Adipocyte (in vitro differentiated cells): ENCODE data around the gene SLC19A3.
"Not testable (repeated sequence)": the region's sequence is repeated elsewhere in the genome, so short reads cannot be mapped to it uniquely, and the experiment has no call there.

Experiments used
- DNase-seq: peaks from one replicate; pipeline ENCODE4 v3.0.0-alpha.2; 2015; ENCODE audit warnings: low read depth
- H3K27me3 ChIP-seq: replicated peaks from 2 replicates; pipeline ENCODE4 v1.7.0; 2013; ENCODE audit warnings: mild to moderate bottlenecking, low read length, moderate library complexity; ENCODE audit not compliant: control insufficient read depth, insufficient read depth
- H3K36me3 ChIP-seq: 2 replicates; pipeline ENCODE4 v1.7.0; 2013; ENCODE audit warnings: low read length, mild to moderate bottlenecking, moderate library complexity; ENCODE audit not compliant: control insufficient read depth, insufficient read depth, severe bottlenecking
- H3K4me1 ChIP-seq: 2 replicates; pipeline ENCODE4 v1.7.0; 2013; ENCODE audit warnings: mild to moderate bottlenecking, low read length, moderate library complexity; ENCODE audit not compliant: control insufficient read depth, insufficient read depth
- H3K4me3 ChIP-seq: 2 replicates; pipeline ENCODE4 v1.7.0; 2013; ENCODE audit warnings: mild to moderate bottlenecking, low read length, moderate library complexity
- H3K9ac ChIP-seq: 2 replicates; pipeline ENCODE4 v1.7.0; 2013; ENCODE audit warnings: mild to moderate bottlenecking, low read length, moderate library complexity
- H3K9me3 ChIP-seq: 2 replicates; pipeline ENCODE4 v1.7.0; 2013; ENCODE audit warnings: mild to moderate bottlenecking, low read length, moderate library complexity; ENCODE audit not compliant: control insufficient read depth

SLC19A3 gene

GRCh38 chr2:227701556-227701955 is 16.3 kb downstream of the SLC19A3 start:
- no peak overlapping the region for H3K9ac ChIP-seq
- H3K36me3 ChIP-seq, result peaks cover 45% of the 10 kb centered on the region
- H3K27me3 ChIP-seq, result no peaks in the 10 kb centered on the region
- no peak for DNase-seq
- H3K4me1 ChIP-seq, result peaks cover 32% of the 10 kb centered on the region
- H3K4me3 ChIP-seq, result no peak overlapping the region
- H3K9me3 ChIP-seq, result no peaks in the 10 kb centered on the region

GRCh38 chr2:227696990-227697679 is 20.7 kb downstream of the SLC19A3 start:
- Histone ChIP-seq H3K9me3 (no peaks in the 10 kb centered on the region), H3K4me1 (peaks cover 14% of the 10 kb centered on the region), H3K9ac (no peak overlapping the region), H3K4me3 (no peak overlapping the region), H3K27me3 (no peaks in the 10 kb centered on the region), H3K36me3 (peaks cover 45% of the 10 kb centered on the region)
- DNase-seq, result peak; percentile 34

GRCh38 chr2:227687189-227687588 is 30.6 kb downstream of the SLC19A3 start:
- Histone ChIP-seq H3K9ac (no peak overlapping the region), H3K36me3 (peaks cover 36% of the 10 kb centered on the region), H3K27me3 (no peaks in the 10 kb centered on the region), H3K9me3 (no peaks in the 10 kb centered on the region), H3K4me3 (no peak overlapping the region), H3K4me1 (peaks cover 2% of the 10 kb centered on the region)
- no peak for DNase-seq

GRCh38 chr2:227684258-227684657 is 33.6 kb downstream of the SLC19A3 start:
- H3K36me3 ChIP-seq, result peaks cover 29% of the 10 kb centered on the region
- H3K4me3 ChIP-seq, result no peak overlapping the region
- peaks cover 2% of the 10 kb centered on the region for H3K4me1 ChIP-seq
- H3K9ac ChIP-seq, result no peak overlapping the region
- DNase-seq, result no peak
- H3K27me3 ChIP-seq, result no peaks in the 10 kb centered on the region
- no peaks in the 10 kb centered on the region for H3K9me3 ChIP-seq

DNA sequence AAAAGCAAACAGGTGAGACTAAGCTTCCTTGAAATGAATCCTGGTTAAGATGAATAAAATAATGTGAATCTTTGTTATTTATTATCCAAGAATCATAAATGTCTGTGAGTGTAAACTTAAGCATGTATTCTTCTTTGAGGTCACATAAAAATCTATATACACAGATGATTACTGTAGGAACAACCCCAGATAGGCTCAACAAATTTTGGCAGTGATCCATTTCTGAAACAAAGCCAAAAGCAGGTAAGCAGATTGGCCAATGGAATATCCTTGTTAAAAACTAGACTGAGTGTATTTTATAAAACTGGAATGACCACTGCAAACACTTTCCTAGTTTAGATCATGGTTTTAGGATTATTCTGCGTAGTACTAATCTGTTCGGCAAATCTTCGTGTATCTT is 39.9 kb downstream of the SLC19A3 start:
- H3K4me3 ChIP-seq, result no peak overlapping the region

DNA sequence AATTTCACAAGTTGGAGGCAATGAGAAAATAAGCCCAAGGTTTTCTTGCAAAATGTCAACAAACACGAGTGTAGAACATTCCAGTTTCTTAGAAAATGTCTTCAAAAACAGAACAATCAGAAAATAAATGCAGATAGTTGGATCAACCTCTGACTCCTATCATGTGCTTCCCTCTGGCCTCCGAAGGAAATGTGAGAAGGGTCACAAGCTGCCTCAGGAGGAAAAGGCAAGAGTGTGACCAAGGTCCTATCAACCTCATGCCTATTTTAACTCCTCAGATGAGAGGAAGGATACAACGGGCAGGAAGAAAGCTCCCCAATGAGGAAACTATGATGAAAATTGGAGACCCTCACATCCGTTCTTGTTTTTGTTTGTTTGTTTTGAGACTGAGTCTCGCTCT is 43.3 kb downstream of the SLC19A3 start:
- no peak for DNase-seq
- Histone ChIP-seq H3K9me3 (no peaks in the 10 kb centered on the region), H3K4me1 (peaks cover 38% of the 10 kb centered on the region), H3K9ac (peak overlapping the region; percentile 72), H3K27me3 (no peaks in the 10 kb centered on the region), H3K4me3 (no peak overlapping the region), H3K36me3 (no peaks in the 10 kb centered on the region)

More for the DNA sequence above, 39.9 kb downstream of the SLC19A3 start:
- H3K9ac ChIP-seq, result no peak overlapping the region
- H3K36me3 ChIP-seq, result no peaks in the 10 kb centered on the region
- H3K9me3 ChIP-seq, result no peaks in the 10 kb centered on the region
- no peak for DNase-seq
- no peaks in the 10 kb centered on the region for H3K27me3 ChIP-seq
- peaks cover 15% of the 10 kb centered on the region for H3K4me1 ChIP-seq

- DNase-seq, H3K9me3 ChIP-seq, H3K36me3 ChIP-seq, H3K4me3 ChIP-seq, H3K27me3 ChIP-seq: not testable (repeated sequence)
- Histone ChIP-seq H3K4me1 (peaks cover 38% of the 10 kb centered on the region), H3K9ac (peak overlapping the region; percentile 55)
Observed at GRCh38 chr2:227673620-227674019, 44.2 kb downstream of the SLC19A3 start.

DNA sequence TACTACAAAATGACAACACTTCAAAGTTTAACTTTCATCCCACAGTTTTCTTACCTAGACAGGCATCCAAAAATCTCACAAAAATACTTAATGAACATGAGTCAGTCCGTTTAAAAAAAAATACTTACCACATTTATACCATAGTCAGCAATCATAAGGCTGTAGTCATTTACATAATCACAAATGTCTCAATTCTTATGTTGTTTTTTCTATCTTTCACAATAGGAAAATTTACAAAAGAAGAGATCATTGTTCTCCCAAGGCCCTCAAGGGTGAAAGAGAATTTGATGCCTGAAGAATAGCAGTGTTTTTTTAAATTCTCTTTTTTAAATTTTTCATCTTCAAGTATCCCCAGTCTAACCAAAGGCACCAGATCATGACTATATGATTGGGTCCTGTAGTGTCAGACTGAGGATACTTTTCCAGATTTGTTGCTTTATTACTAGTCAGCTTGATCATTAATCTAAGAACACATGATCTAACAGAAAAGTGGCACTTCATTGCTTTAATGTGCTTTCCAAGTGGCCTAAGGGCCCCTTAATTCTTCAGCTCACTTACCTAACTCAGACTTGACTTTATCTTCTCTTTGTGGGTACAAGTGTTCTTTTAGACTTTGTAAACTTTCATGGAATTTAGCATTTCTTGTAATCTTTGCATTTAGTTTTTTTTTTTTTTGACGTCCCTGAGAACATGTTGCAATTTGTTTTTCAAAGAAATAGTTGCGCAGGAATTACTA is 46.5 kb downstream of the SLC19A3 start:
- Histone ChIP-seq H3K4me1 (peaks cover 38% of the 10 kb centered on the region), H3K36me3 (no peaks in the 10 kb centered on the region), H3K9me3 (no peaks in the 10 kb centered on the region), H3K4me3 (no peak overlapping the region), H3K27me3 (no peaks in the 10 kb centered on the region), H3K9ac (peak overlapping the region; percentile 40)
- DNase-seq, result peak; percentile 46

GRCh38 chr2:227666631-227667170 is 51.1 kb downstream of the SLC19A3 start, which contains the start of gene SCYGR5:
TSS of gene SCYGR5 (plus strand) at chr2:227666804. CDS start at chr2:227666804, 0 bp downstream.
- DNase-seq, H3K4me3 ChIP-seq, H3K9ac ChIP-seq, H3K9me3 ChIP-seq, H3K27me3 ChIP-seq, H3K36me3 ChIP-seq: not testable (repeated sequence)
- H3K4me1 ChIP-seq, result peaks cover 11% of the 10 kb centered on the region

DNA sequence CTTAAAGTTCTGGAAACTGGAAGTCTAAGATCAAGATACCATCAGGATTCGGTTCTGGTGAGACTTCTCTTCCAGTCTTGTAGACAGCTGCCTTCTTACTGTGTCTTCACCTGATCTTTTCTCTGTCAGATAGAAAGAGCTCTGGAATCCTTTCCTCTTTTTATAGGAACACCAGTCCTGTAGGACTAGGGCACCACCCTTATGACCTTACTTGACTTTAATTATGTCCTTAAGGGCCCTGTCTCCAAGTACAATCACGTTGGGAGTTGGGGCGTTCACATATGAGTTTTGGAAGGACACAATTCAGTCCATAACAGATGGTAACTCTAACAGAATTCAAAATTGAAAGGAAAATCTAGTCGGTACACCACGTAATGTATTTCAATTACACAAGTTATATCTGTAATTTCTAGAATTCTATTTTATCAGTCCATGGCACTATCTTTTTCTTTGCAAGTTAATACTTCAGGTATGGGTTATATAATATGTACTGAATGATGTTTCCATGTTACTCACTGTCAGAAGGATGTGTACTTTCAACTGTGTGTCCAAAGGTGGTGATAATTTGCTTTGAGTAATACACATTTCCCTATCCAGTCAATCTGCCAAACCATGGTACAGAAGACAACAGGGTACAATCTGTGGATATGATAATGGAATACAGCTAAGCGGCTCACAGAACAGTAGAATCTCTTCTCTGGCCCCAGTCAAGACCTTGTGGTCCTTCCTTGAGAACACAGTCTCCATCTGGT is 52.5 kb downstream of the SLC19A3 start:
- H3K4me1 ChIP-seq, result no peaks in the 10 kb centered on the region
- H3K9ac ChIP-seq, result no peak overlapping the region
- H3K9me3 ChIP-seq, result no peaks in the 10 kb centered on the region
- H3K36me3 ChIP-seq, result no peaks in the 10 kb centered on the region
- no peak for DNase-seq
- no peaks in the 10 kb centered on the region for H3K27me3 ChIP-seq
- no peak overlapping the region for H3K4me3 ChIP-seq

GRCh38 chr2:227661827-227662226 is 56.0 kb downstream of the SLC19A3 start:
- Histone ChIP-seq H3K9ac (no peak overlapping the region), H3K27me3 (no peaks in the 10 kb centered on the region), H3K4me1 (peaks cover 9% of the 10 kb centered on the region), H3K36me3 (no peaks in the 10 kb centered on the region), H3K9me3 (no peaks in the 10 kb centered on the region), H3K4me3 (no peak overlapping the region)
- DNase-seq, result no peak
